HG03025 (cell line): ENCODE data around the gene OTOS.

Source experiments
- ATAC-seq: cut with Tn5 transposase; IDR thresholded peaks from one replicate; pipeline ENCODE4 v1.9.1; 2021; ENCODE audit warnings: mild to moderate bottlenecking, moderate library complexity; ENCODE audit not compliant: unreplicated experiment, low FRiP score

OTOS gene

GRCh38 chr2:240126731-240127130, 13.7 kb downstream of the OTOS start:
- no peak for ATAC-seq

DNA sequence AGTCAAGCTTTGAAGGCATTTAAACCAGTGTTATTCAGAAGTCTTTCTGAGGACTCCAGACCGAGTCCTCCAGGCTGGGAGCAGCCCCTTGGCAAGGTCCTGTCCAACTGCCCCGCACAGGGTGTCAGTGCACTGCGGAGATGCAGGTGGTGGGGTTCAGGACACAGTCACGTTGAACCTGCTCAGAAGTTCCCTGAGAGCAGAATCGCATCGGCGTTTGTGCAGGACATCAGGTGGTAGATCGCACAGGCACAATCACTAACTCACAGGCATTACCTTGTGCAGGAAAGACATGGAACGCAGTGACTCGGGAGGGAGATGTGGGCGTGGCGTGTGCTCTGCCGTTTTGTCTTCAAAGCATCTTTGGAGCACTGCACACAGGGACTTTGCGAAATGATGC, 14.7 kb downstream of the OTOS start:
- no peak for ATAC-seq

GRCh38 chr2:240124651-240125030, 15.8 kb downstream of the OTOS start:
- no peak for ATAC-seq

DNA sequence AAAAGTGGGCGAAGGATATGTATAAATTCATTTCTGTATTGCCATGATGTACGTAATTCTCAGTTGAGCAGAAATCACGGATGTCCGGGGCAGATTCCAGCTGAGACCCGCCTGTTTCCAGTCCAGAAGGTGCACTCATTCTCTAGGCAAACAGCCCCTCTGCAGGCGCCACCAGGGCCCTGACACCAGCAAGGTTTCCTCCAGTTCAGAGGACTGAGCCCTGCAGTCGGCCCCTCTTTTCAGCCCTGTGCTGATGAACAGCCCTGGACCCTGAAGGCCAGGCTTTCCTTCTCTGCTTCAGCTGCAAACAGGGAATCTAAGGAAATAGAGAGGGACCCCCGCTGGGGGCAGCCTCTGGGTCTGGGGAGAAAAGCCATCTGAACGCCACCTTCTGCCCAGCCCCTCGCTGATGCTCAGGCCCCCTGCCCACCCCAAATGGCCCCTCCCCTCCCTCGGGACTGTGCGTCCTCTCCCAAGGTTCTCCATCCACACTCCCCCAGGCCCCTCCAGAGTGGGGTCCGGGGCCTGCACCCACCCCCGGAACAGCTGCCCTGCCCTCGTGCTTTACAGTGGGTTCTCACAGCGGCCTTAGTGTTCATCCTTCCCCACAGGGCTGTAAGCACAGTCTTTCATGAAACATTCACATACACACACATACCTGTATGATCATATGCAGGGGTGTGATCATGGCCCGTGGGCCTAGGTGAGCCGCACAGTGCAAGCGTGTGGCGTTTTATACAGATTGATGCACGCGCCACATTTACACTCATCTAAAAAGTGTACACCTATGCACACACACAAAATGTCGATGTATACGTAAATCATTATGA, 16.4 kb downstream of the OTOS start:
- ATAC-seq: no peak

DNA sequence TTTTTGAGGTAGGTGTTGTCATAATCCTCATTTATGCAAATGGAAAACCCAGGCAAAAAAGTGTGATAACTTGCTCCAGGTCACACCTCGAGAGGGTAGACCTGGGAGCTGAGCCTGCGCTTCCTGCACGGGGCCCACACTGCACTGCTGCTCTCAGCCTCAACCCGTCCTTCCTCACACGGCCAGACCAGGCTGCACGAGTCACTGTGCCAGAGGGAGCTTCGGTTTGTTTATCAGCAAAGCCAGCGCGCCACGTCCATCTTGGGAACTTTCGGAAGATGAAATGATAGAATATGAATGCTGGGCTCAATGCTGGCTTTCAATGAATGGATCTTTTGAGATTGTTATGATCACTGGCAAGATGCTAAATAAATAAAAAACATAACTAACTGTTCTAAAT, 18.8 kb downstream of the OTOS start:
- no peak for ATAC-seq

GRCh38 chr2:240121190-240121589, 19.3 kb downstream of the OTOS start:
- no peak for ATAC-seq

DNA sequence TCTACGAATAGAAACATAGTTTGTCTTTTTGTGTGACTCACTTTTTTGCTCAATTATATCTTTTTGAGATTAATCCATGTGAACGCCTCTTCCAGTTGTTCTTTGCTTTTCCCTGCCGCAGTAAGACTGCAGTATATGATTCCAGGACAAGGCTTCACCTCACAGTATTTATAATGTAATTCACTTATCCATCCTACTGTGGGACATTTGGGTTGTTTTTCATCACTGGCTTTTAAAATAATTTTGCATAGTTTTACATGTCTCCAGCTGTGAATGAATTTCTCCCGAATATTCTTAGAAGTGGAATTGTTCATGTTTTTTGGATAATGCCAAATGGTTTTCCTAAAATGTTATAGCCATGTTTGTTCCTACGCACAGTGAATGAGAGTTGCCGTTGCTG, 26.2 kb downstream of the OTOS start:
- ATAC-seq: no peak

DNA sequence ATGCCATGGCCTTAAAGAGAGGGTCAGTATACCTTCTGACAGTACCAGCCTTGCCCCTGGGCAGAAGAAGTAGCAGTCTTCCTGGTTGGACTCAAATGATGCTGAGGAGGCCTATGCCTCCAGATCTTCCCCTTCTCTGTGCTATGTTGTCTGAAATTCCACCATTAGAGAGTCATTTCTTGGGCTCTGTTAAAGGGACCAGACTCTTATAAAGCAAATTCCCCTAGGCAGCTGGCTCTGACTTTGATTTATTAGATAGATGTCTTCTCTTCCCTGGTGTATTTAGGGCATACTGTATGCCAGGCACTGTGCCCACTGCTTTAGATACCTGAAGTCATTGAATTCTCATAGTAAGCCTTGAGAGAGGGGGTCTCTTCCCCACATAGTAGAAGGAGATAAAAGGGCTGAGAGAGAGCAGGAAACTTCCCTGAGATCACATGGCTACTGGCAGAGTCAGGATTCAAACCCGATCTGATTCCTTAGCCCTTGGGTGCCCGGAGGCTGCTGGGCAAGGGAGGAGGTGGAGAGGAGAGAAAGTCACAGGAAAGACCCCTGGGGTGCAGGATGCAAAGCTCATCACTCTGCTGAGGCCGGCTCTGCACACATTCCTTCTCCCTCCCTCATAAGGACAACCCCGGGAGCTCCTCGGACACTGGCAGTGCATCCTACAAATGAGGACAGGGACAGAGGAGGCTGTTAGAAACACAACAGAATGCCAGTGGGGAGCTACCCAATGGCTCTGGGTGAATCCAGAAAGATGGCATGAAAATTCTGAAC, 27.4 kb downstream of the OTOS start:
- no peak for ATAC-seq

DNA sequence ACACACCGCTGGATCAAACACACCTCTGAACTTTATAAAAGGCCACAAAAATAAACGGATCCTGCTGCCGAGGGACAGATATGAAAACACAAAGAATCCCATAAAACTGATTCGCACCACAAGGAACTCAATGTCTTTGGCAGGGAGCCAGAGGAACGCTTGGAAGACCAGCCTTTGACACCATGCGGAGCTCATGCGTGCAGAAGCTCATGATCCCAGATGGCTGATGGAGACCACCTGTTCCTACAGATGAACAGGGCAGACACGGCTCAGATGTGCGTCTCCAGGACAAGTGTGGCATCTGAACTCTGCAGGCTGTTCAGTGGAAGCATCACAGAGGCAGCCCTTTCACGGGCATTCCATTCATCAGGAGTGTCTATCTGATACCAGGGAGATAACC, 29.2 kb downstream of the OTOS start:
- no peak for ATAC-seq

DNA sequence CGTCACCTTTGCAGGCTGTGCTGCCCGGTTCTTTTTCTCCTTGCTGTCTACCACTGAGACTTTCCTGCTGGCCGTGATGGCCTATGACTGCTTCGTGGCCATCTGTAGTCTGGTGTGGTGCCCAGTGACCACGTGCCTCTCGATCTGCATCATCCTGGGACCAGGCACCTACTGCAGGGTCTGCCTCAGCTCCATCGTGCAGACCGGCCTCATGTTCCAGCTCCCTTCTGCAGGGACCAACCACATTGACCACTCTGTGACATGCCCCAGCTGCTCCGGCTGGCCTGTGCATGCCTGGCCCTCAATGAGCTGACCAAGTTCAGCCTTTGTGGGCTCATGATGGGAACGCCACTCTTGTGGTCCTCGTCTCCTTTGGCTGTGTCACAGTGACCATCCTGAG, 31.1 kb downstream of the OTOS start:
- ATAC-seq: no peak

GRCh38 chr2:240107477-240107796, 33.0 kb downstream of the OTOS start:
- ATAC-seq: no peak

- no peak for ATAC-seq
These were observed 33.5 kb downstream of the OTOS start for GRCh38 chr2:240106765-240107476.

- ATAC-seq: no peak
These were observed 34.5 kb downstream of the OTOS start for GRCh38 chr2:240105982-240106381.

DNA sequence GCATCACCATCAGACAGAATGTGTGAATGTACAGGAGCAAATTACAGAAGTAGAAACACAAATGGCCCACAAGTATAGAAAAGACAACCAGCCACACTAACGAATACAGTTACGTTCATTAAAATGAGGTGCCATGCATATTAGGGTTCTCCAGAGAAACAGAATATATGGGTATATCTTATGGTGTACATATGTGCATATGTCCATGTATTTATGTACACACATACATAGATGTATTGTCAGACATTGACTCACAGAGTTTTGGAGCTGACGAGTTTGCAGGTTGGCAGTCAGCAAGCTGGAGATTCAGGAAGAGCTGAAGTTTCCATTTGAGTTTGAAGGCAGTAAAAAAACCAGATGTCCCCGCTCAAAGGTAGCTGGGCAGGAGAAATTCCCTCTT, 37.3 kb downstream of the OTOS start:
- no peak for ATAC-seq

DNA sequence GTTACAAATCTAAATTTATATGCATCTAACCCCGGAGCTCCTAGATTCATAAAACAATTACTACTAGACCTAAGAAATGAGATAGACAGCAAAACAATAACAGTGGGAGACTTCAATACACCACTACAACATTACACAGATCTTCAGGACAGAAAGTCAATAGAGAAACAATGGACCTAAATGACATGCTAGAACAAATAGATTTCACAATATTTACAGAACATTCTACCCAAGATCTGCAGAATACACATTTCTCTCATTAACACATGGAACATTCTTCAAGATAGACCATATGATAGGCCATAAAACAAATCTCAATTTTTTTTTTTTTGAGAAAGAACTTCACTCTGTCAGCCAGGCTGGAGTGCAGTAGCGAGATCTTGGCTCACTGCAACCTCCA, 42.1 kb downstream of the OTOS start:
- ATAC-seq: no peak

- no peak for ATAC-seq
These were observed 44.6 kb downstream of the OTOS start for GRCh38 chr2:240095556-240096523.

DNA sequence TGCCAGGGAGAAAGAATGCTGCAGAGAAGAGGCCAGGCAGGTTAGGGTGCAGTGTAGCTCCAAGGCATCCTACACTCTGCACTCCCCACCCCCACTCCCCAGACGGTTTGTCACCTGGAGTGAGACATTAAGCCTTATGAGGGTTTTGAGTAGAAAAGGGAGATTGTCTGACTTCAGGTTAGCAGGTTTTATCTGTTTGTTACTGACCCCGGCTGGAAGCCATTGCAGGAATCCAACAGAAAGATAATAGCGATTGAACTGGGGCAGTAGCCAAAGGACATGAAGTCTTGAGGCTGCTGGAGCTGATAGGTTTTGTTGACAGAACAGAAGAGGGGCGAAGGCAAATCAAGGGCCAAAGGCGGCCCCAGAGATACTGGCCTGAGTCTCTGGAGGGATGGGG, 51.2 kb downstream of the OTOS start:
- no peak for ATAC-seq
